ENCODE results near the gene KANK3.
"Not testable (repeated sequence)": the region's sequence is repeated elsewhere in the genome, so short reads cannot be mapped to it uniquely, and the experiment has no call there.

KANK3 gene

DNA sequence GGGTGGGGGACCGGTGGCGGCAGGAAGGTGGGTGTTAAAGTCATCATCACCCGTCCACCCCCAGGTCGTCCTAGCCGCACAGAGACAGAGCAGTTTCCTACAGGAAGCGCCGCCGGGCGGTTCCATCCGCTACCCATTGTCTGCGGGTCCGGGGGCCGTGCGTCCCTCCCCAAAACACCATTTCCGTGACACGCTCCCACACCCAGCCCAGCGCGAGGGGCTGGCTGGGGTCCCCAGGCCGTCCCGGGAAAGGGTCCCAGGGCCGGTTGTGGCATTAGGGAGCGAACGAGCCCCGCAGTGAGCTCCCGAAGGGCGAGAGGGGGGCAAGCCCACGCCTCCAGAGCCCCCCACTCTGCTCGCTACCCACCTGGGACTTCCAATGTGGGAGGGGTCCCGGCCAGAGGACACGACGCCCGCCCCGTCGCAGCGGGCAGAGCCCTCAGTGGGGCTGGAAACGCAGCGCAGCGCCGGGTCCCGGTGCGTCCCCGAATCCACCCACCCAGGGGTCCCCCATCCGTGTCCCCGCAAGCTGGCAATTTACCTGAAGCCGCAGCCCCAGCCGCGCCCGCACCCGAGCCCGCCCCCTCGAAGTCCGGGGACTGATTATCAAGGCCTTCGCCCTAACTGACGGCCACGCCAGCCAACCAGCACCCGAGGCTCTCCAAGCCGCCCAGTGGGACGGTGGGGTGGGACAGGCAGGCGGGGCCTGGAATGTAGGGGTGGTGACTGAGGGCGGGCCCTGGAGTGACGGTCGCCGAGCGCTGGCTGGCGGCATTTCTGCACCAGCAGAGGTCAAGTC is at the start of gene KANK3:
Gene KANK3, minus strand, starts transcription at position 579 of the 799 bp plus-strand sequence. CDS start 5,434 bp downstream, outside the sequence.
- DNase-seq (ENCODE audit: low spot score) = peak; percentile 87

DNA sequence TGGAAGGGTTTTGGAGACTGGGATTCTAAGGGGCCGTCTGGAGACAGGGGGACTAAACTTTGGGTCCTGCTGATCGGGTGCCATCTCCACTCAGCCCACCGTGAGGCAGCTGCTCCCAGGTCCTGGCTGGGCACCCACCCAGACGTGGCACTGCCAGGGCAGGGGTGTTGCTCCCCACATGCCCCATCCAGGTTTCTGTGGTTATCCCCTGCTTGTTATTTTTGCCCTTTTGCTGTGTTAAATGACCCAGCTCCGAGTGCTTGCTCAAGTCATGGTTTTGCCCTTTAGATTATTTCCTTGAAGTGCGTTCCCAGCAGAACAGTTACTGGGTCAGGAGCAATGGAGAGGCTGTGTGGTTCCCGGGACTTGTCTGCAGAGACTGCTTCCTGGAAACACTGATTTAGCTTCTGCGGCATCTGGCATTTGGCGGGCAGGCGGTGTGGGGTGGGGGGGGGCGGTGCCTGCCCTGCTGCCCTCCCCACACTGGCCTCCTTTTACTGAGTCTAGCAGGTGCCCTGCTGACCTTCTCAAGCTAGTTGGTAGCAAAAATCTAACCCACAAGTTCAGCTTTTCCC is 49.0 kb upstream of the KANK3 start:
- no peak for DNase-seq (ENCODE audit: low spot score)

GRCh38 chr19:8391198-8392016 is 48.3 kb upstream of the KANK3 start:
- DNase-seq (ENCODE audit: low spot score) = no peak

GRCh38 chr19:8390617-8390981 is 47.5 kb upstream of the KANK3 start:
- DNase-seq (ENCODE audit: low spot score) = peak; percentile 94

GRCh38 chr19:8389891-8390616 is 47.0 kb upstream of the KANK3 start, which contains the start of gene RAB11B:
Gene RAB11B, plus strand, starts transcription at chr19:8390360. Its CDS starts 57 bp downstream, at chr19:8390417.
- peak; percentile 100 for DNase-seq (ENCODE audit: low spot score)

GRCh38 chr19:8388612-8388958 is 45.5 kb upstream of the KANK3 start:
- no peak for DNase-seq (ENCODE audit: low spot score)

DNA sequence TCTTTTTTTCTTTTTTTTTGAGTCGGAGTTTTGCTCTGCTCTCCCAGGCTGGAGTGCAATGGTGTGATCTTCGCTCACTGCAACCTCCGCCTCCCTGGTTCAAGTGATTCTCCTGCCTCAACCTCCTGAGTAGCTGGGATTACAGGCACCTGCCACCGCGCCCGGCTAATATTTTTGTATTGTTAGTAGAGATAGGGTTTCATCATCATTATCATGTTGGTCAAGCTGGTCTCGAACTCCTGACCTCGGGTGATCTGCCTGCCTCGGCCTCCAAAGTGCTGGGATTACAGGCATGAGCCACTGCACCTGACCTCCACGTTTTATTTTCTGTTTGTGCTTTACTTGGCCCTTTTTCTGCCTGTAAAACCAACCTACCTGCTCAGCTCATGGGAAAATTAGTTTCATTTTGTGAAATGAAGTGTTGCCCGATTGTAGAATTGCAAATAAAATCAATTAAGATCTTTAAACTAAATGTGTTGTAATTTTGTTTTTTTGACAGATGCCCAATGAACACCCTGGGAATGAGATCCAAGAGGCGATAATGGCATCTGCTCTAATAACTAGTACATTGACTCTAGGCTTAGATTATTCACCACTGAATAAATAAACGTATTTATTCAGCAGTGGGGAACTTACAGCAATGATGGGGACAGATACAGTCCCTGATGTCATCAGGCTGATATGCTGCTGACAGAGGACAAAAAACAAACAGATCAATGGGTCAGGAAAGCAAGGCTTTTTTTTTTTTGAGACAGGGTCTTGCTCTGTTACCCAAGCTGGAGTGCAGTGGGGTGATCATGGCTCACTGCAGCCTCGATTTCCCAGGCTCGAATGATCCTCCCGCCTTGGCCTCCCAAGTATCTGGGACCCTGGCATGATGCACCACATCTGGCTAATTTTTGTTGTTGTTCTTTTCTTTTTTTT is 44.9 kb upstream of the KANK3 start:
- DNase-seq (ENCODE audit: low spot score) = no peak

DNA sequence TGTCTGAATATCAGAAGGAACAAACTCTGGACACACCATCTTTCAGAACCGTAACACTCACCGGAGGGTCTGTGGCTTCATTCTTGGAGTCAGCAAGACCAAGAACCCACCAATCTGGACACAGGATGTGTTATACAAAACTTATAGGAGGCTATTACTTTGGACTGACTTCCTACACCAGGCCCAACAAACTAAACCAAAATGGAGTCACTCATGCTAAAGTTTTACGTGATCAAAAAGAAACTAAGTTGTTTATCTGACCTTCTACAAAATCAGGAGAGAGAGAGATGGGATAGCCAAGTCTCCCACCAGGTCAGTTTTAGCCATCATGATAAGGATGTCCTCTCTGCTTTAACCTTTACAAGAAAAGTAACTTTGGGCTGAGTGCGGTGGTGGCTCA is 43.9 kb upstream of the KANK3 start:
- no peak for DNase-seq (ENCODE audit: low spot score)

DNA sequence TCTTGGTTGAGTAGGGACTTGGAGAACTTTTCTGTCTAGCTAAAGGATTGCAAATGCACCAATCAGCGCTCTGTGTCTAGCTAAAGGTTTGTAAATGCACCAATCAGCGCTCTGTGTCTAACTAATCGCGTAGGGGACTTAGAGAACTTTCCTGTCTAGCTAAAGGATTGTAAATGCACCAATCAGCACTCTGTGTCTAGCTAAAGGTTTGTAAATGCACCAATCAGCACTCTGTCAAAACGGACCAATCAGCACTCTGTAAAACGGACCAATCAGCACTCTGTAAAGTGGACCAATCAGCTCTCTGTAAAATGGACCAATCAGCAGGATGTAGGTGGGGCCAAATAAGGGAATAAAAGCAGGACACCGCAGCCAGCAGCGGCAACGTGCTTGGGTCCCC is 43.4 kb upstream of the KANK3 start:
- DNase-seq (ENCODE audit: low spot score) = not testable (repeated sequence)

GRCh38 chr19:8385566-8385965 is 42.5 kb upstream of the KANK3 start:
- DNase-seq (ENCODE audit: low spot score) = not testable (repeated sequence)

DNA sequence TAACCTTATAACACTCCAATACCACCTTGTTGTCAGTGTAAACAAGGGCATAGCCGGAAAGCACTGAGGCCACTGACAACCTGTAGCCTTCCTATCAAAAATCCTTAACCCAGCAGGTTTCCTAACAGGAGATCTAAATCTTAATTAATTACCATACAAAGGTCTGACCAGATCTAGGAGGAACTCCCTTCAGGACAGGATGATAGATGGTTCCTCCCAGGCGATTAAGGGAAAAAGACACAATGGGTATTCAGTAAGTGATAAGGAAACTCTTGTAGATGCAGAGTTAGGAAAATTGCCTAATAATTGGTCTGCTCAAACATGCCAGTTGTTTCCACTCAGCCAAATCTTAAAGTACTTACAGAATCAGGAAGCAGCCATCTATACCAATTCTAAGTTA is 42.0 kb upstream of the KANK3 start:
- not testable (repeated sequence) for DNase-seq (ENCODE audit: low spot score)

GRCh38 chr19:8384569-8384968 is 41.5 kb upstream of the KANK3 start:
- not testable (repeated sequence) for DNase-seq (ENCODE audit: low spot score)

DNA sequence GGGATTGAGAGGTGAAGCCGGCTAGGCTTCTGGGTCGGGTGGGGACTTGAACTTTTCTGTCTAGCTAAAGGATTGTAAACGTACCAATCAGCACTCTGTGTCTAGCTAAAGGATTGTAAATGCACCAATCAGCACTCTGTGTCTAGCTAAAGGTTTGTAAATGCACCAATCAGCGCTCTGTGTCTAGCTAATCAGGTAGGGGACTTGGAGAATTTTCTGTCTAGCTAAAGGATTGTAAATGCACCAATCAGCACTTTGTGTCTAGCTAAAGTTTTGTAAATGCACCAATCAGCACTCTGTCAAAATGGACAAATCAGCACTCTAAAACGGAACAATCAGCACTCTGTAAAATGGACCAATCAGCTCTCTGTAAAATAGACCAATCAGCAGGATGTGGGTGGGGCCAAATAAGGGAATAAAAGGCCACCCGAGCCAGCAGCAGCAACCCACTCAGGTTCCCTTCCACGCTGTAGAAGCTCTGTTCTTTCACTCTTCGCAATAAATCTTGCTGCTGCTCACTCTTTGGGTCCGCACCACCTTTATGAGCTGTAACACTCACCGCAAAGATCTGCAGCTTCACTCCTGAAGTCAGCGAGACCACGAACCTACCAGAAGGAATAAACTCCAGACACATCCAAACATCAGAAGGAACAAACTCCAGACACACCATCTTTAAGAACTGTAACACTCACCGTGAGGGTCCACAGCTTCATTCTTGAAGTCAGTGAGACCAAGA is 36.3 kb upstream of the KANK3 start:
- DNase-seq (ENCODE audit: low spot score) = not testable (repeated sequence)

DNA sequence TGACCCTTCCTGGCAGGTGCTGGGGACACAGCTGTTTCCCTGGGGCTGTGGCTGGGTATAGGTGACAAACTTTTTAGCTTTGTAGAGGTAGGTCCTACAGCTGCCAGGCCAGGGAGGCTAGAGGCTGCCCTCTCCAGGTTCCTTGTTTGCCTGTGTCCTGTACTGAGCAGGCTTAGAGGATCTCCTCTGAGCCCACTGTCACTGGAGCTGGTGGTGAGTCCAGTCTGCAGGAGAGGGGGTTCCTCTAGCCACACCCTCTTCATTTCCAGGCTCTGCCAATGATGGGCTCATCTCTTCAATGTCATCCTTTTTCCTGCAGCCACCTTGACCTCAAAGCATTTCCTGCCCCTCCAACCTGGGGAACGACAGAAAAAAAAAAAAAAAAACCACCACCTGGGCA is 34.5 kb upstream of the KANK3 start:
- DNase-seq (ENCODE audit: low spot score) = no peak

DNA sequence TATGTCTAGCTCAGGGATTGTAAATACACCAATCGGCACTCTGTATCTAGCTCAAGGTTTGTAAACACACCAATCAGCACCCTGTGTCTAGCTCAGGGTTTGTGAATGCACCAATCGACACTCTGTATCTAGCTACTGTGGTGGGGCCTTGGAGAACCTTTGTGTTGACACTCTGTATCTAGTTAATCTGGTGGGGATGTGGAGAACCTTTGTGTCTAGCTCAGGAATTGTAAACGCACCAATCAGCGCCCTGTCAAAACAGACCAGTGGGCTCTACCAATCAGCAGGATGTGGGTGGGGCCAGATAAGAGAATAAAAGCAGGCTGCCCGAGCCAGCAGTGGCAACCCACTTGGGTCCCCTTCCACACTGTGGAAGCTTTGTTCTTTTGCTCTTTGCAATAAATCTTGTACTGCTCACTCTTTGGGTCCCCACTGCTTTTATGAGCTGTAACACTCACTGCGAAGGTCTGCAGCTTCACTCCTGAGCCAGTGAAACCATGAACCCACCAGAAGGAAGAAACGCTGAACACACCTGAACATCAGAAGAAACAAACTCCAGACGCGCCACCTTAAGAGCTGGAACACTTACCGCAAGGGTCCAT is 33.4 kb upstream of the KANK3 start:
- not testable (repeated sequence) for DNase-seq (ENCODE audit: low spot score)

DNA sequence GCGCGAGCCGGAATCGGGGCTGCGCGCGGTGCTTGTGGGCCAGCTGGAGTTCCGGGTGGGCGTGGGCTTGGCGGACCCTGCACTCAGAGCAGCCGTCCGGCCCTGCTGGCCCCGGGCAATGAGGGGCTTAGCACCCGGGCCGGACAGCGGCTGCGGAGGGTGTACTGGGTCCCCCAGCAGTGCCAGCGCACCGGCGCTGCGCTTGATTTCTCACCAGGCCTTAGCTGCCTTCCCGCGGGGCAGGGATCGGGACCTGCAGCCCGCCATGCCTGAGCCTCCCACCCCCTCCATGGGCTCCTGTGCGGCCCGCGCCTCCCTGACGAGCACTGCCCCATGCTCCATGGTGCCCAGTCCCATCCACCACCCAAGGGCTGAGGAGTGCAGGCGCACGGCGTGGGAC is 32.7 kb upstream of the KANK3 start:
- DNase-seq (ENCODE audit: low spot score) = not testable (repeated sequence)

DNA sequence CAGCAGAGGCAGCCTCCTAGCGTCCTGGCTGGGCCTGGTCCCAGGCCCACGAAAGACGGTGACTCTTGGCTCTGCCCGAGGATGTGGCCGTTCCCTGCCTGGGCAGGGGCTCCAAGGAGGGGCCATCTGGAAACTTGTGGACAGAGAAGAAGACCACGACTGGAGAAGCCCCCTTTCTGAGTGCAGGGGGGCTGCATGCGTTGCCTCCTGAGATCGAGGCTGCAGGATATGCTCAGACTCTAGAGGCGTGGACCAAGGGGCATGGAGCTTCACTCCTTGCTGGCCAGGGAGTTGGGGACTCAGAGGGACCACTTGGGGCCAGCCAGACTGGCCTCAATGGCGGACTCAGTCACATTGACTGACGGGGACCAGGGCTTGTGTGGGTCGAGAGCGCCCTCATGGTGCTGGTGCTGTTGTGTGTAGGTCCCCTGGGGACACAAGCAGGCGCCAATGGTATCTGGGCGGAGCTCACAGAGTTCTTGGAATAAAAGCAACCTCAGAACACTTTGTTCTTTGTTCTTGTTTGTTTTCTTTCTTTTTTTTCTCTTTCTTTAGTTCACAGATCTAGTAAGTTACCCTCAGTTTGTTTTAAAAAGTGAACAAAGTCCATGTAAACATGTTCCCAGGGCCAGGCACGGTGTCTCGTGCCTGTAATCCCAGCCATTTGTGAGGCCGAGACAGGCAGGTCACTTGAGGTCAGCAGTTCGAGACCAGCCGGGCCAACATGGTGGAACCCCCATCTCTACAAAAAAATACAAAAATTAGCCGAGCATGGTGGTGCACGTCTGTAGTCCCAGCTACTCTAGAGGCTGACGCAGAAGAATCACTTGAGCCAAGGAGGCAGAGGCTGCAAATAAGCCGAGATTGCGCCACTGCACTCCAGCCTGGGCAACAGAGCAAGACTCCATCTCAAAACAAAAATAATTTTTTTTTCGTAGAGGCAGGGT is 31.1 kb upstream of the KANK3 start:
- no peak for DNase-seq (ENCODE audit: low spot score)

DNA sequence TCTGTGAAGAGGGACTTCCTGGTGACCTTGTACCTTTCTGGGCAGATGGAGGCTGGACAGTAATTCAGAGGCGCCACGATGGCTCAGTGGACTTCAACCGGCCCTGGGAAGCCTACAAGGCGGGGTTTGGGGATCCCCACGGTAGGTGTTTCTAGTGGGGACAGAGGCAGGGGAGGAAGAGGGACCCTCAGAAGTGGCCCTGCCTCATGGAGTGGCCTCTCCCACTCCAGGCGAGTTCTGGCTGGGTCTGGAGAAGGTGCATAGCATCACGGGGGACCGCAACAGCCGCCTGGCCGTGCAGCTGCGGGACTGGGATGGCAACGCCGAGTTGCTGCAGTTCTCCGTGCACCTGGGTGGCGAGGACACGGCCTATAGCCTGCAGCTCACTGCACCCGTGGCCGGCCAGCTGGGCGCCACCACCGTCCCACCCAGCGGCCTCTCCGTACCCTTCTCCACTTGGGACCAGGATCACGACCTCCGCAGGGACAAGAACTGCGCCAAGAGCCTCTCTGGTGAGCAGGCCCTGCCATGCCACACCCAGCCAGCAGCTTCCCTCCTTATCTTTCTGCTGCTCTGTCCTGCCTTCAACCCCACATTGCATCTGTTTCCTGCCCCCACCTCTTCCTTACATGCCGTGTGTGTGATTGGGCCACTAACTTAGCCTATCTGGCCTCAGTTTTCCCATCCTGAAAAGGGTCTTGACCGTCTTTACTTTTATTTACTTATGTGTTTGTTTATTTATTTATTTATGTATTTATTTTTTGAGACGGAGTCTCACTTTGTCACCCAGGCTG is 28.1 kb upstream of the KANK3 start:
- no peak for DNase-seq (ENCODE audit: low spot score)

Data from putamen (tissue), 1 donor.